Measurements from ENCODE around the gene DUSP6. TPM values are rescaled to one million over a fixed set of nuclear protein-coding genes. Genes with fewer than 3 reads are reported as not detected.

The DUSP6 gene
- total and polyA plus RNA-seq, 2 of the 8 experiments (the other 6 are each of a cell fraction or from before 2014, with no cell fraction given), result 99.3 to 179 TPM

- DNase-seq (ENCODE audit: low read depth in 1 of 2, low spot score in 2 of 2) (no peak), FAIRE-seq (no peak)
- H3K36me3 ChIP-seq (ENCODE audit: control insufficient read depth in 2 of 4, insufficient read depth in 4 of 4, low read length in 3 of 4), result no peaks in the 10 kb centered on the region
- H2BK15ac ChIP-seq (ENCODE audit: low read length), result no peak overlapping the region
- H3K4me1 ChIP-seq (replicated peaks in 1 of 4; ENCODE audit: control insufficient read depth in 3 of 4, insufficient read depth in 4 of 4, low read length in 3 of 4), result peaks cover 0 to 4% (median under 1%) of the 10 kb centered on the region in 4 experiments; a peak in 2 of 7 replicates
- H3K79me1 ChIP-seq (ENCODE audit: low read depth, low read length), result no peaks in the 10 kb centered on the region
- H4K5ac ChIP-seq (ENCODE audit: insufficient read length, low read depth, low read length), result no peak overlapping the region
- H2BK5ac ChIP-seq (ENCODE audit: low read depth, low read length), result no peak overlapping the region
- no peak overlapping the region for H3K23ac ChIP-seq (ENCODE audit: insufficient read length)
- H2AK5ac ChIP-seq (ENCODE audit: low read depth, low read length), result no peak overlapping the region
- ChIA-PET POLR2A (ENCODE audit: partially characterized antibody) (no interaction called here), CTCF (ENCODE audit: partially characterized antibody) (interaction anchor here (0.5 to 1.0 kb wide), 3 partner anchors 14 to 273 kb away, joined by 3 to 4 read pairs (median 3); no protein-coding TSS in a partner anchor)
- H3K4me3 ChIP-seq (ENCODE audit: extremely low read depth in 1 of 4, insufficient read depth in 2 of 4, low read depth in 3 of 4, low read length in 4 of 4), result no peak overlapping the region
- no peaks in the 10 kb centered on the region for H3K27me3 ChIP-seq (replicated peaks in 1 of 4; ENCODE audit: control insufficient read depth in 3 of 4, extremely low read depth in 1 of 4, insufficient read depth in 3 of 4, low read length in 3 of 4)
- no peaks in the 10 kb centered on the region for H3K79me2 ChIP-seq (ENCODE audit: control insufficient read depth in 1 of 2, insufficient read depth in 2 of 2, low read length in 2 of 2)
- no peak overlapping the region for H3K27ac ChIP-seq (ENCODE audit: low read depth, low read length)
- no peak overlapping the region for H3K14ac ChIP-seq (ENCODE audit: insufficient read length)
- H3K23me2 ChIP-seq (ENCODE audit: low read depth, low read length), result no peaks in the 10 kb centered on the region; the same call in 1 of the 2 replicates
- no peak overlapping the region for H4K8ac ChIP-seq (ENCODE audit: extremely low read depth, insufficient read depth, low read length)
- H3K9ac ChIP-seq (replicated peaks in 1 of 4; ENCODE audit: extremely low read depth in 1 of 4, low read depth in 3 of 4, low read length in 3 of 4), result no peak overlapping the region
- no peak overlapping the region for H3K4ac ChIP-seq (replicated peaks; ENCODE audit: insufficient read length, low read depth, low read length)
- no peak overlapping the region for H2BK12ac ChIP-seq (ENCODE audit: low read depth, low read length)
- no peak overlapping the region for H3K18ac ChIP-seq (ENCODE audit: extremely low read depth, low read length)
- H2BK20ac ChIP-seq (ENCODE audit: low read length), result no peak overlapping the region
- H3K4me2 ChIP-seq (ENCODE audit: insufficient read depth in 1 of 2, low read depth in 2 of 2, low read length in 2 of 2), result no peak overlapping the region
- no peak overlapping the region for H2BK120ac ChIP-seq (replicated peaks; ENCODE audit: low read depth, low read length)
- H4K20me1 ChIP-seq (replicated peaks in 1 of 2; ENCODE audit: control insufficient read depth in 1 of 2, insufficient read depth in 2 of 2, low read length in 2 of 2), result no peaks in the 10 kb centered on the region
- H3K56ac ChIP-seq (replicated peaks; ENCODE audit: insufficient read length, low read depth, low read length), result no peak overlapping the region
- H2AFZ ChIP-seq (ENCODE audit: low read length), result no peak overlapping the region
- whole genome bisulfite sequencing, 2 experiments (ENCODE audit: extremely low coverage in 1 of 2, insufficient coverage in 1 of 2, insufficient read length in 1 of 2, insufficient replicate concordance in 2 of 2, low coverage in 1 of 2, low lambda C conversion rate in 2 of 2, missing lambda C conversion rate in 1 of 2), result 91% methylated on average over 7 of the region's 7 CpGs; no CpG with 5 or more reads in 1 of the 2 experiments
- no peak overlapping the region for H4K91ac ChIP-seq (replicated peaks; ENCODE audit: insufficient read length, low read length)
- no peaks in the 10 kb centered on the region for H3K9me3 ChIP-seq (ENCODE audit: insufficient read depth in 2 of 2, low read depth in 1 of 2, low read length in 1 of 2)
- TF ChIP-seq POU5F1 (IDR thresholded peaks at IDR 0.05; ENCODE audit: low read depth, low read length) (no peak), TEAD4 (IDR thresholded peaks at IDR 0.05; ENCODE audit: low read depth, low read length) (no peak), PHF8 (conservative IDR thresholded peaks at IDR 0.05; ENCODE audit: low read depth, low read length) (no peak), RFX5 (IDR thresholded peaks at IDR 0.05; ENCODE audit: borderline replicate concordance, low read depth, low read length) (no peak), SIN3A (conservative IDR thresholded peaks at IDR 0.05 in 1 of 2, IDR thresholded peaks at IDR 0.05 in 1 of 2; ENCODE audit: low read depth in 1 of 2, low read length in 2 of 2) (no peak), RXRA (IDR thresholded peaks at IDR 0.05; ENCODE audit: insufficient read depth, low read depth, low read length) (no peak), GABPA (IDR thresholded peaks at IDR 0.05; ENCODE audit: borderline replicate concordance, insufficient read depth, low read length) (no peak), FOSL1 (IDR thresholded peaks at IDR 0.05; ENCODE audit: insufficient read depth, low read depth, low read length) (no peak), CTCF (IDR thresholded peaks at IDR 0.05; ENCODE audit: control extremely low read depth in 1 of 3, insufficient read depth in 1 of 3, low read depth in 1 of 3, low read length in 3 of 3) (no peak), CEBPB (IDR thresholded peaks at IDR 0.05; ENCODE audit: low read depth, low read length) (no peak), TBP (IDR thresholded peaks at IDR 0.05; ENCODE audit: low read depth, low read length) (no peak), BRCA1 (IDR thresholded peaks at IDR 0.05; ENCODE audit: low read depth, low read length) (no peak)
Observed at GRCh38 chr12:89324437-89324836, 27.9 kb downstream of the DUSP6 start.
